Germinal center (tissue), 1 donor: ENCODE measurements around the gene CACNA2D1.

Experiments
- DNase-seq: peaks from one replicate; pipeline ENCODE4 v3.0.0; 2012; ENCODE audit warnings: mixed read lengths, low spot score

CACNA2D1 gene

GRCh38 chr7:82109288-82109687, 334.3 kb downstream of the CACNA2D1 start:
- DNase-seq, result no peak

- no peak for DNase-seq
These were observed 337.4 kb downstream of the CACNA2D1 start for GRCh38 chr7:82106201-82106600.

GRCh38 chr7:82105463-82105862, 338.1 kb downstream of the CACNA2D1 start:
- no peak for DNase-seq

DNA sequence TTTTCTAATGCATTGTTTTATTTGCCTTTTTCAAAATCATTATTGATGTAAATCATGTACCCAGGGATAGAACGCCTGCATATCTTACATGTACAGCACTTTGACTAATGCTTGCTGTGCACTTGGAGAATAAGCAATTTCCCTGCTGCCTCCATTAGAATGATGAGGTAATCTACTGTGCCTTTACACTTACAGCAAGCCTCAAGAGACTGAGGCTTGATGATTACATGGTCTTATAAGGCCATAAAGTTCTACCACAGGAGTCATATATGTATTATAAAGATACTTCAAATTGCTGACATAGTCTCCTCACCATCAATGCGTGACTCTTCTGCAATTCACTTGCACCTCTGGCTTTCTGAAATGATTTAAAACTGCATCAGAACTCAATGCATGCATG, 345.2 kb downstream of the CACNA2D1 start:
- no peak for DNase-seq

- no peak for DNase-seq
These were observed 352.4 kb downstream of the CACNA2D1 start for GRCh38 chr7:82091126-82091684.

GRCh38 chr7:82087099-82087498, 356.5 kb downstream of the CACNA2D1 start:
- no peak for DNase-seq

DNA sequence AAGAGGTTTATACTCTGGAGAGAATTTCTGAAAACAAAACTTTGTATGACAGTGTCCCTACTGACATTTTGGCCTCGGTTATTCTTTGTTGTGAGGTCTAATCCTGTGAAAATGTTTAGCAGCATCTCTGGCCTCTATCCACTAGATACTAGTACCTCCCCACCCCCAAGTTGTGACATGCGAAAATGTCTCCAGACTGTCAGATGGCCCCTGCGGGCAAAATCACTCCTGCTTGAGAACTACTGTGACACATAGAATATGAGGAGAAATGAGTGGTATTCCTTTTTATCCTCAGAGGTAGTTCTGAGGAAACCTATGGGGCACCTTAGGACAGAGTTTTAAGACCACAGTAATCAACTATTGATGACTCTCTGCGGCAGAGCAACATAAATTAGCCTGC, 358.5 kb downstream of the CACNA2D1 start:
- DNase-seq, result no peak

- no peak for DNase-seq
These were observed 361.8 kb downstream of the CACNA2D1 start for GRCh38 chr7:82081644-82082224.

DNA sequence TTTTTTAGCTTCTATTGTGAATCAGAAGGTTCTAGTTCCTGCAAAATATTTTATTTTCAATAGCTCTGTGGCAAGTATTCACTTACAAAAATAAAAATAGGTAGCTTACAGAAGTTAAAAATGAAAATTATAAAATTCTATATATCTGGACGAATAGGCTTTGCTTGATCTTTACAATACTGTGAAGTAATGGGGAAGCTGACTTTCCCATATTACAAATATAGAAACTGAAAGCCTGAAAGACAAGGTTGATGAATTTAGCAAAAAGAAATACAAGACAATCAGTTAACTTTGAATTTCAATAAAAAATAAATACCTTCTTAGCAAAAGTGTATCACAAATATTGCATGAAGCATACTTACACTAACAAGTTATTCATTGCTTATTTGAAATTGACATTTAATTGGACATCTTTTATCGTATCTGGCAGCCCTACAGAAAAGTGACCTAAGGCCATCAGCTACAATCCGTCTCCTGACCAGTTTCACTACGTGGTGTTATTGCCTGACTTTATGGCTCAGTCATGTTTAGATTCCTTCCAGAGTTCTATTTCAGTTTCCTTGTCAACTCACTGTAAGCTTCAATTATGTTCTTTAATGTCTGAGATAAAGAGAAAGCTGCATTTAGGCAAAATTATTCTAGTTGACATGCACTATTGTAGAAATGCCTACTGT, 363.2 kb downstream of the CACNA2D1 start:
- no peak for DNase-seq

- no peak for DNase-seq
These were observed 364.1 kb downstream of the CACNA2D1 start for GRCh38 chr7:82079527-82079926.

GRCh38 chr7:82078807-82079206, 364.8 kb downstream of the CACNA2D1 start:
- no peak for DNase-seq

- no peak for DNase-seq
These were observed 372.1 kb downstream of the CACNA2D1 start for GRCh38 chr7:82071468-82071867.

DNA sequence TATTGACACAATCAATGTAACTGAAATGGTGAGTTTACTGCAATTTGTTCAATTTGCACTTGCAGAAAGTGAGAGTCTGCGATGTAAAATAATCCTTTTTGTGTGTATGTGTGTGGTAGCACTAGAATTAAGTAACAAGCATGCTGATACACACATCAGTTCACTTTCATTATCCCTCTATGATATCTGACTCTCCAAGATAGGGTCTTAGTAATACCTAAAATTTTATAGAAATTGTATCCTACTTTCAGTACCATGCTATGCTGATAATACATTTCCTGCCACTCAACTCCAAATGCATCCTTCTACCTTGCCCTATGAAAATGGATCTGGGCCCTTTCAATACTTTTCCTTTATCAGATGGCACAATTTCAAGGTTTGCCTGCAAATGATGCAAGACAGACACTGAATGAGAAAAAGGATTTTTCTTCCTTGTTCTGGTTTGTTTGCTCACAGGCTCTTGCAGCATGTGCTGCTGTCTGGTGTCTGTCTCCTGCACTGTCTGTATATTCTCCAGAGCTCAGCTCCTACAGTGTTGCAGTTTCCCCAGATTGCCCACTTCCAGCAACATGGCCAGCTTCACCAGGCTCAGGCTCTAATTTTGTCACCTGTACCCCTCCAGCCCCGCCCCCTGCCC, 375.8 kb downstream of the CACNA2D1 start:
- no peak for DNase-seq

- no peak for DNase-seq
These were observed 386.1 kb downstream of the CACNA2D1 start for GRCh38 chr7:82057476-82057875.

GRCh38 chr7:82056282-82056681, 387.3 kb downstream of the CACNA2D1 start:
- DNase-seq, result no peak

DNA sequence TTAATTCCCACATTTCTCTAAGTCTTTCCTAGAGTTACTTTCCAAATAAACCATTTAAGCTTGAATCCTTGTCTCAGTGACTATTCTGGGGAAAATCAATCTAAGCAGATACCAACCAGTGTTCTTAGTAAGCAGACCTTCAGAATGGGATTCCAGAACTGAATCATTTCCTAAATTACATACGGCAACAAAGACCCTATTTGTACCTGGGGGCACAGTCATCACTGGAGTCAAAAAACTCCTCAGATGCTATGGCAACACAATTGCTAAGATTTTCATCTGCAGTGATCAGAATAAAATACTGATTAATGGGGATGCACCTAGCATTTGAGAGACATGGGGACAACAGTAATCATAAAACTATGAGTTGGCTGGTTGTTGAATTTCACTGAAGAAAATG, 389.0 kb downstream of the CACNA2D1 start:
- no peak for DNase-seq

GRCh38 chr7:82053453-82054032, 390.0 kb downstream of the CACNA2D1 start:
- DNase-seq, result no peak

DNA sequence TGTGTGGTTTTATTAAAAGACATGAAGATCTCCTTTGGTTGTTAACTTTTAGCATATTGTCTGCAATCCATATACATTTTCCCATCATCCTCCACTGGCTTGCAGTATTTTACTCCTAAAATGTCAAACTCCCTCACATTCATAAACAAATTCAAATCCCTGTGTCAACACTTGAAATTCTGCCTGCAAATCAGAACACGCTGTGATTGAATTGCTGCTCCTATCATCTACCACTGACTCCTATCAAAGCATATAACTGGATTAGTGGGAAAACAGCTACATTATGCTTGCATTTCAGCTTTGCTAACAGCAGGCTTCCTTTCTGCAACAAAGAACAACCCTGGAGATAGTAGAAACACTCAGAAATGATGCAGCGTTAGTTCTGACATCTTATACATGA, 392.0 kb downstream of the CACNA2D1 start:
- no peak for DNase-seq

DNA sequence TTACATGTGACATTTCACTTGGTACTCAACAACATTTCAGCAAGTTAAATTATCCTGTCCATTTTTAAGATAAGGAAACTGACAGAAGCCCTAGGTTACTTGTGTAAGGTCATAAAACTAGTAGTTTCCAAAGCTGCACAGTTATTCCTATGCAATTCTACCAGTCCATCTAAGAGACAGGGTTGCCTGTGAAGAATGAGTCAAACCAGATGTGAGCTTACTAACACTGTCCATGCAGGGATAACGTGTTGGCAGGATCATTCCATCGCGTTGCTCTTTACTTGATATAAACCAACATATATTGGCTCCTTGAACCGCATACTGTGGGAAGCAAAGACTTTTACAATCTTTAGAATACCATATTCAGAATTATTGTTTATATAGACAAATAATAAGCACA, 392.8 kb downstream of the CACNA2D1 start:
- DNase-seq, result no peak

DNA sequence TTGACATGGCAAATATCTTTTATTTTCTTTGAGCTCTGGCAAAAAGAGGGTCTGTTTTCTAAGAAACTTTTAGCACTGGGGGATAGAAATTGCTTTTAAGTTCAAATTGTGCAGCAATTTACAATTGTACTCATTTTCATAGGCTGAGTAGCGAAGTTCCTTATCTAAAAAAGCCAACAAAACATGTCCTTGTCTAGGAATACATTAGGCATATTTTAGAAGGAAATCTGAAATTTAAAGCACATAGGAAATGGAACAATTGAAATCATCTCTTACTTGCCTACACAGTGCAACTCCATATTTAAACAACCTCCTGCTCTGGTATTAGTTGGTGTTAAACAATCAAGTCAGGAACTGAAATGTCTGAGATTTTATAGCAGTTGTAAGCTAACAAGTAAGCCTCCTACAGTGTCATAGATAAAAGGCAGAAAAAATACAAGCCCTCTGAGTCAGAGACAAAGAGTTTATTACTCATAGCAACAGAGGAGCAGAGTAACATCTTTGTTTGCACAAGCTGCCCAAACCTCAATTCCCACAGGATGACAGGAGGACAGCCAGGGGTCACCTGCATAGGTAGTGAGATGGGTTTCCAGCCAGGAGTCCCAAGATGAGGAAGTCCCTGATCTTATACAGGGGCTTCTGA, 393.6 kb downstream of the CACNA2D1 start:
- DNase-seq, result no peak

DNA sequence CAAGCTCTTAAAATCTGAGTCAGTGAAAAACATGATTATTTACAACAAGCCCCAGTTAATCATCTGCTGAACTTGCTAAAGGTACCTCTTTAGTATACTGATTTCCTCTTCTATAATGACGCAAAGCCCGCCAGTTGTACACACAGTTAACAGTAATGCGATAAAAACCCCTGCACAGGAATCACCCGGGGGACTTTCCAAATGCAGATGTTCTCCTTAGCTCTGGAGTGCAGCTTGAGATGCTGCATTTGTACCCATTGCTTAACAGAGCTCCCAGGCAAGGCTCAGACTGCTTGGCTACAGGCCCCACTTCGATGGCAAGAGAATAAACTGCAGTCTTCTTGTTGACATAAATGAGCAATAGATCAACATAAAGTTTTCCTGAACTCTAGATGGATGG, 394.1 kb downstream of the CACNA2D1 start:
- no peak for DNase-seq

GRCh38 chr7:82044497-82045080, 399.0 kb downstream of the CACNA2D1 start:
- no peak for DNase-seq
